ENCODE results near the gene PLA2G2C. TPM values are rescaled to one million over a fixed set of nuclear protein-coding genes. Genes with fewer than 3 reads are reported as not detected.
A peak's percentile ranks its signal among the peaks of the same experiment; 100 is the strongest.

PLA2G2C gene
- total RNA-seq, 2 donors from 2014 or later, result 0.06 to 0.26 TPM

DNA sequence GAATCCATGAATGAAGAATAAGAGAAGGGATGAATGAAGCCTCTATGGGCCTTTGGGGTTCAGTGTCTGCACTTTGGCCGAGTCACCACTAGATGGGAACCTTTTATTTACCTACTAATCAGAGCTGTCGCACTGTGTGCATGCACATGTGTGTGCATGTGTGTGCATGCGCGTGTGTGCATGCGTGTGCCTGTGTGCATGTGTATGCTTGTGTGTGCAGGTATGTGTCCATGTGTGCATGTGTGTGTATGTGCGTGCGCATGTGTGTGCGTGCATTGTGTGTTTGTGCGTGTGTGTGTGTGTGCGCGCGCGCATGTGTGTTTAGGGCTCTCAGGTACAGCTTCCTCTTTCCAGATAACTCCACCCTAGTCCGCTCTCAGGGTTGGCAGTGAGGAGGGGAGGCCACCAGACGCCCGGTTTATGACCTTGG lies 20.8 kb downstream of the PLA2G2C start:
- H3K9me3 Mint-ChIP-seq, result peaks cover 15% of the 10 kb centered on the region
- peaks cover 6% of the 10 kb centered on the region for H3K27me3 Mint-ChIP-seq
- H3K36me3 Mint-ChIP-seq (ENCODE audit: low read depth), result no peaks in the 10 kb centered on the region
- H3K4me1 Mint-ChIP-seq, result no peaks in the 10 kb centered on the region
- no peak for ATAC-seq (replicated peaks)
- no peak overlapping the region for H3K27ac Mint-ChIP-seq
- no peak overlapping the region for H3K4me3 Mint-ChIP-seq

DNA sequence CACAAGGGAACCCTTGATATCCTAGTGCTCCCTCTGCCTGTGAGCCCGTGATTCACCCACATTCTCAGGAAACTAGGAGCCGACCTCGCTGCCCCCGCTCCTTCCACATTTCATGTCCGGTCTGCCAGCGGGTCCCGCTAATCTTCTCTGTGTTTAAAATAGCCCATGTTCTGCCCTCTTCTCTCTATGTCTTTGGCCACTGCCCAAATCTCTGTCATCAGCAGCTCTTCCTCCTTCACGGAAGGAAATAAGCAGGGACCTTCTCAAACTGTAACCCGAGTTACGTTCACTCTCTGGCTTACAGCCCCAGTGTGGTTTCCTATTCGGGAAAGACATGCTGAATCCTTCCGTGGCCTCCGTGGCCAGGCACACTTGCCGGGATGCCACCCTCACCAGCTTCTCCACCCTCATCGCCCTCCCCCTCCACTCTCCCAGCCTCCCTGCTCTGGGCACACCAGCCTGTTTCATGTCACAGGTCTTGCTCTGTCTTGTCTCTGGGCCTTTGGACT lies 21.6 kb downstream of the PLA2G2C start:
- Mint-ChIP-seq H3K9me3 (peaks cover 15% of the 10 kb centered on the region), H3K4me3 (no peak overlapping the region), H3K36me3 (ENCODE audit: low read depth) (no peaks in the 10 kb centered on the region), H3K27me3 (peaks cover 6% of the 10 kb centered on the region), H3K4me1 (no peaks in the 10 kb centered on the region), H3K27ac (no peak overlapping the region)
- ATAC-seq (replicated peaks), result no peak

DNA sequence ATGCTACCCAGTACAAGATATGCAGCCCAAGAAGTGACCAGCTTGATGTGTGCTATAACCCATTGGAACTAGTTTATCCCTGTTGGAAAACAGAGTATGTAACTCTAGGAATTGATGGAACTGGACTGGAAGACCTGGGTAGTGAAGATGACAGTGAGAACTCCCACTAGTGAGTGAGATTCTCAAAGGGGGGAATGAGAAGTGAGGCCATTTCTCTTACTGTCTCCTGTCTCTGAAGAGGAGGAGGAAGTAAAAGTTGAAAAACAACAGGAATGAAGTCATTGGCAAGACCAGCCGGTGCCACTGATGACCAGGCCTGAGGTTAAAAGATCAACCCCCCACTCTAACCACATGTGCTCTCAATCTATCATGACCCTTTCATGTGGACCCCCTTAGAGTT lies 26.3 kb downstream of the PLA2G2C start:
- no peaks in the 10 kb centered on the region for H3K27me3 Mint-ChIP-seq
- no peak for ATAC-seq (replicated peaks)
- H3K27ac Mint-ChIP-seq, result no peak overlapping the region
- peaks cover 11% of the 10 kb centered on the region for H3K9me3 Mint-ChIP-seq
- no peaks in the 10 kb centered on the region for H3K36me3 Mint-ChIP-seq (ENCODE audit: low read depth)
- H3K4me1 Mint-ChIP-seq, result no peaks in the 10 kb centered on the region
- H3K4me3 Mint-ChIP-seq, result no peak overlapping the region

GRCh38 chr1:20158358-20159070 lies 27.8 kb downstream of the PLA2G2C start:
- no peak overlapping the region for H3K27ac Mint-ChIP-seq
- H3K4me1 Mint-ChIP-seq, result no peaks in the 10 kb centered on the region
- H3K27me3 Mint-ChIP-seq, result no peaks in the 10 kb centered on the region
- no peak overlapping the region for H3K4me3 Mint-ChIP-seq
- no peaks in the 10 kb centered on the region for H3K36me3 Mint-ChIP-seq (ENCODE audit: low read depth)
- peaks cover 6% of the 10 kb centered on the region for H3K9me3 Mint-ChIP-seq
- no peak for ATAC-seq (replicated peaks)

- Mint-ChIP-seq H3K4me3 (peak overlapping the region; percentile 40), H3K27ac (peak overlapping the region; percentile 34), H3K36me3 (ENCODE audit: low read depth) (no peaks in the 10 kb centered on the region), H3K4me1 (no peaks in the 10 kb centered on the region), H3K27me3 (no peaks in the 10 kb centered on the region), H3K9me3 (no peaks in the 10 kb centered on the region)
- no peak for ATAC-seq (replicated peaks)
Measured at GRCh38 chr1:20154301-20154831, 32.0 kb downstream of the PLA2G2C start.

GRCh38 chr1:20153000-20153418 lies 33.3 kb downstream of the PLA2G2C start:
- no peak for ATAC-seq (replicated peaks)
- Mint-ChIP-seq H3K4me3 (peak overlapping the region; percentile 63), H3K27me3 (no peaks in the 10 kb centered on the region), H3K4me1 (no peaks in the 10 kb centered on the region), H3K36me3 (ENCODE audit: low read depth) (no peaks in the 10 kb centered on the region), H3K27ac (no peak overlapping the region), H3K9me3 (no peaks in the 10 kb centered on the region)

DNA sequence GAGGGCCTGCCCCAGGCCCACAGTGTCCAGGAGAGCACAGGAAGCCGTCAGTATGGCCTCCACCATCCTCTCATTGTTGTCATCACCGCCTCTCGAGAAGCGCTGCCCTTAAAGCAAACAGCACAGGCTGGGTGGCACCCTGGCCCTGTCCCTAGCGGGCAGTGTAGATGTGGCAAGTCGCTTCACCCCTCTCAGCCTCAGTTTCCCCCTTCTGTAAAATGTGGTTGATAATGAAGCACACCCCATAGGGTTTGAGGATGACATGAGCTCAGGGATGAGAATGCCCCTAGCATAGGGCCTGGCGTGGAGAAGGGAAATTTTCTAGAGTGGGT lies 33.8 kb downstream of the PLA2G2C start:
- H3K9me3 Mint-ChIP-seq, result no peaks in the 10 kb centered on the region
- peak; percentile 25 for ATAC-seq (replicated peaks)

DNA sequence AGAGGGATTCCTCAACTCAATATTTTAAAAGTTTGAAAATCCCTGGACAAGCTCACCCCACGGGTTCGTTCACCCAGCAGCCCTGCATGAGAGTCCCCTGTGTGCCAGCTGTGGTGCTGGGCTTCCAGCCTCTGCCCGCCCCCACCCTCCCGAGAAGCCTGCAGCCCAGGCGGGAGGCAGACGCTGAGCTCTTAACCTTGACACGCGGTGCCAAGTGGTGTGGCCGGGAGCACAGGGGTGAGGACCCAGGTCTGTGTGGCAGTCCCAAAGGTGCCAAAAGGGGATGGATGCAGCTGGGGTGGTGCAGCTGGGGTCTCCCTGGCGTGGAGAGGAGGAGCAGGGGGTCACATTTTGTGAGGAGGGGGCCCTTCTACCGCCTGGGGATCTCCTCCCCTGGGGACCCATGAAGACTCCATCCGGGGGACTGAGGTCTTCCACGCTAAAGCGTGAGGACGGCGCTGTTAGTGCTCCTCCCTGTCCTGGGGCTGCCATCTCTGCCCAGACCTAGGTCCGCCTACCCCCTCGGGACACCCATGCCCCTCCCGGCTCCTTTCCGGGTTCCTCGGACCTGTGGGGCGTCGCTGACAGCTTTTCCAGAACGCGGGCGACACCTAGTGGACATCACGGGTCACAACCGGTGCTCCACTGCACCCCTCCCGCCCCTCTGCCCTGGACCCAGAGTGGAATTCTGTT lies 34.3 kb downstream of the PLA2G2C start:
- no peaks in the 10 kb centered on the region for H3K4me1 Mint-ChIP-seq
- H3K27me3 Mint-ChIP-seq, result no peaks in the 10 kb centered on the region
- peak overlapping the region; percentile 63 for H3K4me3 Mint-ChIP-seq
- ATAC-seq (replicated peaks), result peak; percentile 94
- no peaks in the 10 kb centered on the region for H3K36me3 Mint-ChIP-seq (ENCODE audit: low read depth)
- H3K9me3 Mint-ChIP-seq, result no peaks in the 10 kb centered on the region
- H3K27ac Mint-ChIP-seq, result peak overlapping the region; percentile 79

More for the DNA sequence above, 33.8 kb downstream of the PLA2G2C start:
- H3K4me3 Mint-ChIP-seq, result peak overlapping the region; percentile 63
- no peaks in the 10 kb centered on the region for H3K27me3 Mint-ChIP-seq
- no peaks in the 10 kb centered on the region for H3K36me3 Mint-ChIP-seq (ENCODE audit: low read depth)
- H3K27ac Mint-ChIP-seq, result peak overlapping the region; percentile 79
- H3K4me1 Mint-ChIP-seq, result no peaks in the 10 kb centered on the region

DNA sequence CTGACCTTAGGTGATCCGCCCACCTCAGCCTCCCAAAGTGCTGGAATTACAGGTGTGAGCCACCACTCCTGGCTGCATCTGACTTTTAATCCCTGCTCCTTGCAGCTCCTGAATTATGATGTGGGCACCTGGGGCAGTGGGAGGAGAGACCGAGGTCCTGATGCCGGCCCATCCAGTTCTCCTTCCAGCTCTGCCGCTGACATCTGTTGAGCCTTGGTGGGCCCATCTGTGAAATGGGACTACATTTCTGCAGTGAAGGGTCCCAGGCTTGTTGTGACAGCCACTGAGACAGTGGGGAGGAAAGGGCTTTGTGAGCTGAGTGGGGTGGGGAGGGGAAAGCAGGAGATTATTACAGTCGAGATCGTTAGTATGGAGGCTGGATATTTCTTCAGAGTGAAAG lies 35.3 kb downstream of the PLA2G2C start:
- Mint-ChIP-seq H3K36me3 (ENCODE audit: low read depth) (no peaks in the 10 kb centered on the region), H3K4me3 (no peak overlapping the region), H3K9me3 (no peaks in the 10 kb centered on the region), H3K27me3 (no peaks in the 10 kb centered on the region), H3K27ac (no peak overlapping the region), H3K4me1 (no peaks in the 10 kb centered on the region)
- no peak for ATAC-seq (replicated peaks)

- H3K36me3 Mint-ChIP-seq (ENCODE audit: low read depth), result no peaks in the 10 kb centered on the region
- no peak overlapping the region for H3K27ac Mint-ChIP-seq
- H3K4me1 Mint-ChIP-seq, result no peaks in the 10 kb centered on the region
- no peaks in the 10 kb centered on the region for H3K9me3 Mint-ChIP-seq
- H3K4me3 Mint-ChIP-seq, result no peak overlapping the region
- no peaks in the 10 kb centered on the region for H3K27me3 Mint-ChIP-seq
- no peak for ATAC-seq (replicated peaks)
Measured at GRCh38 chr1:20150326-20150705, 36.0 kb downstream of the PLA2G2C start.

DNA sequence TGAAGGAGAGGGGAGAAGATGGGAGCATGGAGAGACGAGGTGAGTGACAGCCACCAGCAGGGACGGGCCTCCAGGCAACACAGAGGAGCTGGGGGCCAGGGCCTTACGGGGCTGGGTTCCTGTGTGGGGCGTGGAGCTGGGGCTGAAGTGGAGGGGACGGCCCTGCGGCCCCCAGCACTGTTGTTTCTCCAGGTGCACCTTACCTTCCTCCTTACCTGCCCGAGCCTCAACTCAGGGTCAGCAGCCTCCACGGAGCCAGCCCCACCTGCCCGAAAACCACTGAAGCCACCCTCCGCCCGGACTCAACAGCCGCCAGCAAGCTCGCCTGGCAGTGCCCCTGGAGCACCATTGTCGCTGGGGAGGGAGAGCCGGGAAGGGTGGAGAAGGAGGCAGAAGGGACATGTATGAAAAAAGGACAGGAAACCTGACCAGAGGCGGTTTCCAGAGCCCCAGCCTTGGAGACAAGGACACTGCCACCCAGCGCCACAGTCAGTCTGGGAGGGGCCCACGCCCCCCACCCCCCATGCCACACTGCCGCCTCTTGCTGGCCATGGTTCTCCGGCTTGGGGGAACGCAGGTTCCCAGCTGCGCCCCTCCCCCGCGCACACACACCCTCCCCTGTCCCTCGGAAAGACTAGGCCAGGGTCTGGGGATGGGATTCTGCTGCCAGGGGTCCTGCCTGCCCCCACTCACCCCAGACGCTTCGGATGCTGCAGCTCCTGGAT lies 36.6 kb downstream of the PLA2G2C start:
- Mint-ChIP-seq H3K27ac (no peak overlapping the region), H3K4me3 (no peak overlapping the region), H3K9me3 (no peaks in the 10 kb centered on the region), H3K27me3 (no peaks in the 10 kb centered on the region), H3K4me1 (no peaks in the 10 kb centered on the region), H3K36me3 (ENCODE audit: low read depth) (no peaks in the 10 kb centered on the region)
- ATAC-seq (replicated peaks), result no peak

DNA sequence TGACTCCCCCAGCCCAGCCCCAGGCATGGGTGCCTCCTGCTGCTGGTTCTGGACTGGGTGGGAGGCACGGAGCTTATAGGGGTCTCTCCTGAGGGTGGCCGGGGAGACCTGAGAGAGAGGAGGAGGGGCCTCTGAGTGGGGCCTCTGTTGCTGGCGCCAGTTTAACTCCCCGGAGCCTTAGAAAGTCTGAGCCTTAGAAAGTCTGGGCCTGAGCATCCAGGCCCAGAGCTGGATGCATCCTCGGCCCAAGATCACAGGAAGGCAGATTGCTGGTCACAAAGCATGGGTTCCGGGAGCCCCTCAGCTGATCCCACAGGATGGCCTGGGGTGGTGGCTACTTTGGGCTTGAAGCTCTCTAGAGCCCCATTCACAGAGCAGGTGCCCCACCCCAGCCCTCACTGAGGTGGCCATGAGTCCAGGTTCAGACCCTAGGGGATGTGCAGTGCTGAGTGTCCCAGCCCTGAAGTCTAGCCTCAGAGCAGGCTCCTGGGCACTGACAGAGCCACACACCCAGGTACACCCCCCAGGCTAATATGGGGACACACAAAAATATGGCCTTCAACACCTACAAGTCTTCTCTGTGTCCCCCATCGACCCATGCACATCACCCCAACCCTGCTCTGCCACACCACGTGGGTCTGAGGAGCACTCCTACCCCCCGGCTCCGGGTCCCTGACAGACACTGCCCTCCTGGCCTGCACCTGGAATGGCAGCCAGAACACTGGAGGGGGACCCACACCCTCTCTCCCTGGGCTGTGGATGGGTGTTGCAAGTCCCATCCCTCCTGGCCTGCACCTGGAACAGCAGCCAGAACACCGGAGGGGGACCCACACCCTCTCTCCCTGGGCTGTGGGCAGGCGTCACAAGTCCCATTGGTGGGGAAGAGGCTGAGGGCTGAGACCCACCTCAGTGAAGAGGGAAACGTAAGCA lies 37.5 kb downstream of the PLA2G2C start:
- H3K36me3 Mint-ChIP-seq (ENCODE audit: low read depth), result no peaks in the 10 kb centered on the region
- no peak overlapping the region for H3K27ac Mint-ChIP-seq
- H3K4me3 Mint-ChIP-seq, result no peak overlapping the region
- H3K9me3 Mint-ChIP-seq, result no peaks in the 10 kb centered on the region
- ATAC-seq (replicated peaks), result no peak
- no peaks in the 10 kb centered on the region for H3K27me3 Mint-ChIP-seq
- H3K4me1 Mint-ChIP-seq, result no peaks in the 10 kb centered on the region

- Mint-ChIP-seq H3K27me3 (no peaks in the 10 kb centered on the region), H3K36me3 (ENCODE audit: low read depth) (no peaks in the 10 kb centered on the region), H3K27ac (no peak overlapping the region), H3K4me1 (no peaks in the 10 kb centered on the region), H3K9me3 (no peaks in the 10 kb centered on the region), H3K4me3 (no peak overlapping the region)
- ATAC-seq (replicated peaks), result no peak
Measured at GRCh38 chr1:20147846-20148570, 38.3 kb downstream of the PLA2G2C start.

Measured in activated T-helper 17 cell treated with anti-CD3 and anti-CD28 coated beads, Interleukin-2, amount 50 U/mL, for 72 hours (primary cell).